BJ (cell line): ENCODE results near the gene IL18. TPM values are rescaled to one million over a fixed set of nuclear protein-coding genes. Genes with fewer than 3 reads are reported as not detected.
"Not testable (repeated sequence)": the region's sequence is repeated elsewhere in the genome, so short reads cannot be mapped to it uniquely, and the experiment has no call there.

Experiments
- CTCF ChIA-PET: fragments of 350-600 bp; formaldehyde crosslinking; extraction: SDS; loops from one replicate; lab custom pipeline; 2021; ENCODE audit warnings: antibody characterized with exemption, inconsistent platforms; lab: Yijun Ruan, JAX
- POLR2A ChIA-PET: fragments of 300-600 bp; sonication (Branson Sonifier 250); formaldehyde crosslinking; extraction: SDS; loops from one replicate; lab custom pipeline; 2021; ENCODE audit warnings: antibody characterized with exemption; lab: Charles Lee
- DNase-seq: peaks from one replicate; pipeline ENCODE4 v3.0.0-alpha.2; 2011; ENCODE audit warnings: low read depth
- H3K27me3 ChIP-seq: 2 replicates; pipeline ENCODE4 v1.6.0; 2011; ENCODE audit warnings: low read length; ENCODE audit not compliant: control insufficient read depth, insufficient read depth
- H3K36me3 ChIP-seq: 2 replicates; pipeline ENCODE4 v1.5.1; 2011; ENCODE audit warnings: low read length; ENCODE audit not compliant: control insufficient read depth, insufficient read depth
- H3K4me3 ChIP-seq: 2 replicates; pipeline ENCODE4 v1.5.1; 2011; ENCODE audit warnings: low read depth, mild to moderate bottlenecking, control low read depth, low read length
- polyA plus RNA-seq: library from polyadenylated mRNA; depleted of rRNA; stranded (reverse); fragments of >200 nt; gene quantifications from 2 replicates; pipeline ENCODE4 v1.2.3, GENCODE V29; 2011
- TF ChIP-seq, protein P1 (sequence below): IDR thresholded peaks from 2 replicates; pipeline ENCODE4 v1.5.1; 2011; ENCODE audit warnings: low read depth, mild to moderate bottlenecking, control low read depth, inconsistent platforms, low read length, moderate library complexity; ENCODE audit not compliant: insufficient read depth

The IL18 gene
- polyA plus RNA-seq, 1 experiment = 1.5 TPM

DNA sequence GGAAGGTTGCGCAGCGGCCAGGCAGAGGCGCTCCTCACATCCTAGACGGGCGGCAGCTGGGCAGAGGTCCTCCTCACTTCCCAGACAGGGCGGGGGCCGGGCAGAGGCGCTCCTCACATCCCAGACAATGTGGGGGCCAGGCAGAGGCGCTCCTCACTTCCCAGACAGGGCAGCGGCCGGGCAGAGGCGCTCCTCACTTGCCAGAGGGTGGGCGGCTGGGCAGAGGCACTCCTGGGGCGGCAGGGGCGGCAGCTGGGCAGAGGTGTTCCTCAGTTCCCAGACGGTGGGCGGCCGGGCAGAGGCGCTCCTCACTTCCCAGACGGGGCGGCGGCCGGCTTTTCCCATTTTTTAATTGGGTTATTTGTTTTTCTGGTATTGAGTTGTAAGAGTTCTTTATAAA, 42.2 kb upstream of the IL18 start:
- CTCF ChIA-PET = interaction anchor here (1.0 to 1.3 kb wide), 3 partner anchors 16 to 92 kb away, joined by 3 to 4 read pairs (median 3); no protein-coding TSS in a partner anchor
- no peak for DNase-seq
- Histone ChIP-seq H3K27me3 (no peaks in the 10 kb centered on the region), H3K36me3 (no peaks in the 10 kb centered on the region), H3K4me3 (no peak overlapping the region)
- POLR2A ChIA-PET = interaction anchor here (0.5 kb wide), 1 partner anchor 10 kb away, joined by 4 read pairs; no protein-coding TSS in a partner anchor
- TF ChIP-seq, protein P1, sequence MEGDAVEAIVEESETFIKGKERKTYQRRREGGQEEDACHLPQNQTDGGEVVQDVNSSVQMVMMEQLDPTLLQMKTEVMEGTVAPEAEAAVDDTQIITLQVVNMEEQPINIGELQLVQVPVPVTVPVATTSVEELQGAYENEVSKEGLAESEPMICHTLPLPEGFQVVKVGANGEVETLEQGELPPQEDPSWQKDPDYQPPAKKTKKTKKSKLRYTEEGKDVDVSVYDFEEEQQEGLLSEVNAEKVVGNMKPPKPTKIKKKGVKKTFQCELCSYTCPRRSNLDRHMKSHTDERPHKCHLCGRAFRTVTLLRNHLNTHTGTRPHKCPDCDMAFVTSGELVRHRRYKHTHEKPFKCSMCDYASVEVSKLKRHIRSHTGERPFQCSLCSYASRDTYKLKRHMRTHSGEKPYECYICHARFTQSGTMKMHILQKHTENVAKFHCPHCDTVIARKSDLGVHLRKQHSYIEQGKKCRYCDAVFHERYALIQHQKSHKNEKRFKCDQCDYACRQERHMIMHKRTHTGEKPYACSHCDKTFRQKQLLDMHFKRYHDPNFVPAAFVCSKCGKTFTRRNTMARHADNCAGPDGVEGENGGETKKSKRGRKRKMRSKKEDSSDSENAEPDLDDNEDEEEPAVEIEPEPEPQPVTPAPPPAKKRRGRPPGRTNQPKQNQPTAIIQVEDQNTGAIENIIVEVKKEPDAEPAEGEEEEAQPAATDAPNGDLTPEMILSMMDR = no peak

DNA sequence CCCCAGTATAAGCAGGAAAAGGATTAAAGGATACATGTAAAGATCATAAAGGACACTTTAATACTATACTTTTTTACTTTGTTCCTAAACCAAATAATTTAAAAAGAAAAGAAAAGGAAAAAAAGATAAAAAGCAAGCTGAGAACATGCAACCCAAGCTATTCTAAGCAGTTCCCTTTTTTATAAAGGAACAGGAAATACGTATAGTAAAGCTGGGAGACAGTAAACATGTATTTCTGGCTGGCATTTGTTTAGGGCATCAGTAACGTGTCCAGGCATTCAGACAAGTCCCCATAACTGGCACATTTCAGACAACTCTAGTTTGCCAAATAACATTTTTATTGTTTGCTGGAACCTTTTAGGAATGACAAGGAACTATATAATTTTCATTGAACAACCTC, 36.4 kb upstream of the IL18 start:
- DNase-seq = no peak
- ChIA-PET CTCF (interaction anchor here (0.7 to 1.7 kb wide), 3 partner anchors 11 to 1201 kb away, joined by 3 to 6 read pairs (median 3); no protein-coding TSS in a partner anchor), POLR2A (no interaction called here)
- TF ChIP-seq, protein P1 = no peak
- no peak overlapping the region for H3K4me3 ChIP-seq
- H3K27me3 ChIP-seq = no peaks in the 10 kb centered on the region
- H3K36me3 ChIP-seq = no peaks in the 10 kb centered on the region

DNA sequence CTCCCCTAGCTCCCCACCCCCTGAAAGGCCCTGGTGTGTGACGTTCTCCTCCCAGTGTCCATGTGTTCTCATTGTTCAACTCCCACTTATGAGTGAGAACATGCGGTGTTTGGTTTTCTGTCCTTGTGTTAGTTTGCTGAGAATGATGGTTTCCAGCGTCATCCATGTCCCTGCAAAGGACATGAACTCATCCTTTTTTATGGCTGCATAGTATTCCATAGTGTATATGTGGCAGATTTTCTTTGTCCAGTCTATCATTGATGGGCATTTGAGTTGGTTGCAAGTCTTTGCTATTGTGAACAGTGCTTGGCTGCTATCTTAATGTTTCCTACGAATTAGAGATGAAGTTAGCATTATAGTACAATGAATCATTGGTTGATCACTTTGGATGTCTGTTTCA, 35.2 kb upstream of the IL18 start:
- H3K4me3 ChIP-seq, H3K27me3 ChIP-seq, H3K36me3 ChIP-seq, CTCF ChIA-PET, POLR2A ChIA-PET, DNase-seq: not testable (repeated sequence)

DNA sequence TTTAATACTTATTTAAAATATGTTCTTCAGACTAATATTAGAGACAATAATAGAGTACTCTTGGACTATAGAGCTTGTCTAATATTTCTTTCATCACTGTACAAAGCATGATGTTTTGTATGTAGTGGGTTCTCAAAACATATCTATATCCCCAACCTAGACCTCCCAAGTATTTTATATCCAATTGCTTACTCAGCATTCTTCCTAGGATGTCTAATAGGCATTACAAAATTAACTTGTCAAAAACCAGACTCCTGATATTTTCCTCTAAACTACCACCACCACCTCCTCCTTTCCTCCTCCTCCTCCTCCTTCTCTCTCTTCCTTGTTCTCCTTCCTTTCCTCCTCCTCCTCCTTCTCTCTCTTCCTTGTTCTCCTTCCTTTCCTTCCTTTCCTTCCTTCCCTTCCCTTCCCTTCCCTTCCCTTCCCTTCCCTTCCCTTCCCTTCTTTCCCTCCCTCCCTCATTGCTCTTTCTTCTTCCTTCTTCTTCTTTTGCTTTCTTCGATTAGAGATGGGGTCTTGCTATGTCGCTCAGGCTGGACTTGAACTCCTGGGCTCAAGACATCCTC, 32.7 kb upstream of the IL18 start:
- no peaks in the 10 kb centered on the region for H3K36me3 ChIP-seq
- CTCF ChIA-PET = interaction anchor here (0.6 to 1.4 kb wide), 3 partner anchors 84 to 88 kb away, joined by 3 read pairs; no protein-coding TSS in a partner anchor
- DNase-seq = no peak
- POLR2A ChIA-PET = no interaction called here
- no peaks in the 10 kb centered on the region for H3K27me3 ChIP-seq
- H3K4me3 ChIP-seq = no peak overlapping the region
- TF ChIP-seq, protein P1 = no peak

DNA sequence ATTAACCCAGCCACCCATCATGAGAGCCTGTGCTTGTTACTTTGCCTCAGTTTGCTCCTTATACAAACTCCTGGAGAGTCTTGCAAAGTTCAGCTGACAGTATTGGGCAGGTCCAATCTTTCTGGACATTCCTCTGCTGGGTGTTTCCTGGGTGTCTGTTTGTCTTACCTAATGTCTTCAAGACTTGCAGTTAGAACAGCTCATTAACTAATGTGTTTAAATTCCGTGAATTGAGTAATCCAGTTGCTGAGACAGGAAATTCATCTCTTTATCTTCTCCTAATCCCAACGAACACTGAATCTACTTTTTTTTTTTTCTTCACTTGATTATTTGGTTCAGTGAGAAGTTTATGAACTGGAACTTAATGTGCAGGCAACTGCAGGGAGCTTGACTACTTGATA, 32.1 kb upstream of the IL18 start:
- Histone ChIP-seq H3K36me3 (no peaks in the 10 kb centered on the region), H3K4me3 (no peak overlapping the region), H3K27me3 (no peaks in the 10 kb centered on the region)
- DNase-seq = peak; percentile 11
- ChIA-PET CTCF (interaction anchor here (0.6 to 1.4 kb wide), 3 partner anchors 84 to 87 kb away, joined by 3 read pairs; no protein-coding TSS in a partner anchor), POLR2A (interaction anchor here (0.7 kb wide), 2 partner anchors 10 to 23 kb away, joined by 4 to 9 read pairs; no protein-coding TSS in a partner anchor)
- TF ChIP-seq, protein P1 = no peak

DNA sequence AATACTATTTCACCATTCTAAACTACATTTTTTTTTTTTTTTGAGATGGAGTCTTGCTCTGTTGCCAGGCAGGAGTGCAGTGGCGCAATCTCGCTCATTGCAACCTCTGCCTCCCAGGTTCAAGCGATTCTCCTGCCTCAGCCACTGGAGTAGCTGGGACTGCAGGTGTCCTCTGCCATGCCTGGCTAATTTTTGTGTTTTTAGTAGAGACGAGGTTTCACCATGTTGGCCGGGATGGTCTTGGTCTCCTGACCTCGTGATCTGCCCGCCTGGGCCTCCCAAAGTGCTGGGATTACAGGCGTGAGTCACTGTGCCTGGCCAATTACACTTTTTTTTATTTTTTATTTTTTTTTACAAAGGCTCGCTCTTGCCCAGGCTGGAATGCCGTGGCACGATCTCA, 31.2 kb upstream of the IL18 start:
- POLR2A ChIA-PET, H3K36me3 ChIP-seq, H3K4me3 ChIP-seq, H3K27me3 ChIP-seq, DNase-seq: not testable (repeated sequence)
- CTCF ChIA-PET = interaction anchor here (1.4 kb wide), 1 partner anchor 85 kb away, joined by 3 read pairs; no protein-coding TSS in a partner anchor
